ENCODE measurements around the gene KCNJ8.

KCNJ8 gene

DNA sequence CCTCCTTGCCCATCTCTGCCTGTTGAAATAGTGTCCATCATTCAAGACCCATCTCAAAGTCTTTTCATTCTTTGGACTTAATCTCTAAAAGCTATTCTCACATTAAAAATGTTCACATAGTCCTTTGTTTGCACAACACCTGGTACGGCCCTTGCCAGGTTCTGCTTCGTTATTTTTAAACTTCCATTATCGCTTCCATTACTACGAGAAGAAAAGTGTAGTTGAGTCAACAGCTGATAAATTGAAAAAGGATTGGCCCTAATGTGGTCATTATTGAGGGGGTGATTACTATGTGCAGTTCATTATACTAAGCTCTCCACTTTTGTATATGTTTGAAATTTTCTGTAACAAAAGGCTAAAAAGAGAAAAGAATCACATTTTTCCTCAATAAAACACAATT lies 17.8 kb downstream of the KCNJ8 start:
- no peak overlapping the region for H3K18ac ChIP-seq (ENCODE audit: low read length)
- no peaks in the 10 kb centered on the region for H3K4me1 ChIP-seq (ENCODE audit: control insufficient read depth in 2 of 2, insufficient read depth in 1 of 2, low read depth in 1 of 2, low read length in 2 of 2)
- no peak for DNase-seq (ENCODE audit: low spot score)
- no peak overlapping the region for H3K4ac ChIP-seq (ENCODE audit: low read length)
- H3K36me3 ChIP-seq (replicated peaks in 1 of 2; ENCODE audit: control insufficient read depth in 2 of 2, insufficient read depth in 2 of 2, low read length in 2 of 2): no peaks in the 10 kb centered on the region
- no peak overlapping the region for H4K8ac ChIP-seq (ENCODE audit: low read depth, low read length)
- H3K4me3 ChIP-seq (ENCODE audit: low read length in 2 of 2): no peak overlapping the region
- no peak overlapping the region for H2AFZ ChIP-seq (ENCODE audit: low read length)
- H3K27me3 ChIP-seq (ENCODE audit: control insufficient read depth in 3 of 3, insufficient read depth in 3 of 3, low read depth in 1 of 3, low read length in 3 of 3): no peaks in the 10 kb centered on the region
- no peak overlapping the region for H3K27ac ChIP-seq (replicated peaks; ENCODE audit: low read length)
- H3K23ac ChIP-seq (ENCODE audit: low read depth, low read length, poor library complexity): no peak overlapping the region
- H2BK15ac ChIP-seq (ENCODE audit: low read length): no peak overlapping the region
- no peak overlapping the region for H3K9ac ChIP-seq (ENCODE audit: low read depth, low read length, poor library complexity)
- no peak overlapping the region for H3K4me2 ChIP-seq (ENCODE audit: insufficient read depth, low read length, poor library complexity, severe bottlenecking)
- H3K9me3 ChIP-seq (replicated peaks in 1 of 2; ENCODE audit: control insufficient read depth in 2 of 2, insufficient read depth in 1 of 2, low read depth in 1 of 2, low read length in 2 of 2): no peaks in the 10 kb centered on the region
- no CpG with 5 or more reads among the region's 4 CpGs for WGBS, 2 donors (ENCODE audit: extremely low coverage in 2 of 2, insufficient read length in 2 of 2, insufficient replicate concordance in 1 of 2)
- no peak overlapping the region for H3K14ac ChIP-seq (ENCODE audit: low read length)
- no peak overlapping the region for H2AK5ac ChIP-seq (ENCODE audit: low read depth, low read length)
- H3K79me1 ChIP-seq (ENCODE audit: low read depth, low read length): no peaks in the 10 kb centered on the region
- H2BK5ac ChIP-seq (ENCODE audit: low read length): no peak overlapping the region
- no peak overlapping the region for H2BK120ac ChIP-seq (ENCODE audit: low read depth, low read length)
- no peak overlapping the region for H4K91ac ChIP-seq (ENCODE audit: low read depth, low read length, poor library complexity)
- no peak overlapping the region for H2BK12ac ChIP-seq (ENCODE audit: low read length)

DNA sequence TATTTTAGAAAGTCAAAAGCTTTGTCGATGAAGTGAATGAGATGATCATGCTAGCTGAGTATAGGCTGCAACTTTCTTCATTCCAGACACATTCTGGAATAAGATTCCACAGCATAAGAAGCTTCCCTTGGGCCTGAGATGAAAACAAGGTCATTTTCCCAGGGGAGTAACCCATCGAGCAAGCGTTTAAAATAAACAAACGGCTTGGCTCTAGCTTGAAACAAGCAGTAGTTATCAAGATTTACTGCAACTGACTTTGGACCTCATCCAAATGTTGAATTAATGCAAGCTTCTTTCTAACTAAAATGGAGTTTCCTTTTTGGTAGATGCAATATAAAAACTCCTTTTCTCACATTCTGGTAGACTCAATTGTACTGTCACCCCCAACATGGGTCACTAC lies 23.0 kb downstream of the KCNJ8 start:
- no peak overlapping the region for H3K27ac ChIP-seq (replicated peaks; ENCODE audit: low read length)
- no peak overlapping the region for H3K18ac ChIP-seq (ENCODE audit: low read length)
- no peak overlapping the region for H3K23ac ChIP-seq (ENCODE audit: low read depth, low read length, poor library complexity)
- H4K91ac ChIP-seq (ENCODE audit: low read depth, low read length, poor library complexity): no peak overlapping the region
- H3K4ac ChIP-seq (ENCODE audit: low read length): no peak overlapping the region
- WGBS, 2 donors (ENCODE audit: extremely low coverage in 2 of 2, insufficient read length in 2 of 2, insufficient replicate concordance in 1 of 2): no CpG with 5 or more reads among the region's 4 CpGs
- H2AK5ac ChIP-seq (ENCODE audit: low read depth, low read length): no peak overlapping the region
- no peak for DNase-seq (ENCODE audit: low spot score)
- no peak overlapping the region for H2BK12ac ChIP-seq (ENCODE audit: low read length)
- H3K9ac ChIP-seq (ENCODE audit: low read depth, low read length, poor library complexity): no peak overlapping the region
- H2BK5ac ChIP-seq (ENCODE audit: low read length): no peak overlapping the region
- H3K4me1 ChIP-seq (ENCODE audit: control insufficient read depth in 2 of 2, insufficient read depth in 1 of 2, low read depth in 1 of 2, low read length in 2 of 2): no peaks in the 10 kb centered on the region
- H2BK15ac ChIP-seq (ENCODE audit: low read length): no peak overlapping the region
- no peak overlapping the region for H4K8ac ChIP-seq (ENCODE audit: low read depth, low read length)
- H3K4me3 ChIP-seq (ENCODE audit: low read length in 2 of 2): no peak overlapping the region
- no peaks in the 10 kb centered on the region for H3K79me1 ChIP-seq (ENCODE audit: low read depth, low read length)
- H3K9me3 ChIP-seq (replicated peaks in 1 of 2; ENCODE audit: control insufficient read depth in 2 of 2, insufficient read depth in 1 of 2, low read depth in 1 of 2, low read length in 2 of 2): no peaks in the 10 kb centered on the region
- H3K4me2 ChIP-seq (ENCODE audit: insufficient read depth, low read length, poor library complexity, severe bottlenecking): no peak overlapping the region
- no peaks in the 10 kb centered on the region for H3K36me3 ChIP-seq (replicated peaks in 1 of 2; ENCODE audit: control insufficient read depth in 2 of 2, insufficient read depth in 2 of 2, low read length in 2 of 2)
- H3K14ac ChIP-seq (ENCODE audit: low read length): no peak overlapping the region
- no peaks in the 10 kb centered on the region for H3K27me3 ChIP-seq (ENCODE audit: control insufficient read depth in 3 of 3, insufficient read depth in 3 of 3, low read depth in 1 of 3, low read length in 3 of 3)
- peak overlapping the region; percentile 21 for H2AFZ ChIP-seq (ENCODE audit: low read length)
- H2BK120ac ChIP-seq (ENCODE audit: low read depth, low read length): no peak overlapping the region

DNA sequence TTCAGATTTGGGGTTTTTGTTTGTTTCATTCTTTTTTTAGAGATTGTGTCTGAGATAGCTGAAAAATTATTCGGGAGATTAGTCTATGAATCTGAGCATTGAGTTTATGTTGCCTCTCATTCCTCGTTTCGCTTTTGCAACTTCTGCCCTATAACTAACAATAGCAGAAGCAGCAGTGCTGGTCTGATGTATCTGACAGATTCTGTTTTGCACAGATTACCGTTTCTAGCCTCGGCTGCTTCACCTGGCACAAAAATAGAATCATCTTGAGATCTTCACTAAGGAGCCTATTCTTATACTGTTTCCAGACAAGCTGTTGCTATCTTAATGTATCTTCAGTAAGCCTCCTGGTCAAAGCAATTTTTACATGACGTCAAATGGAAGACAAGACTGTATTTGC lies 29.2 kb downstream of the KCNJ8 start:
- H2BK120ac ChIP-seq (ENCODE audit: low read depth, low read length): no peak overlapping the region
- H3K27me3 ChIP-seq (ENCODE audit: control insufficient read depth in 3 of 3, insufficient read depth in 3 of 3, low read depth in 1 of 3, low read length in 3 of 3): no peaks in the 10 kb centered on the region
- no peaks in the 10 kb centered on the region for H3K4me1 ChIP-seq (ENCODE audit: control insufficient read depth in 2 of 2, insufficient read depth in 1 of 2, low read depth in 1 of 2, low read length in 2 of 2)
- H2BK12ac ChIP-seq (ENCODE audit: low read length): no peak overlapping the region
- no peak for DNase-seq (ENCODE audit: low spot score)
- no peak overlapping the region for H3K18ac ChIP-seq (ENCODE audit: low read length)
- H3K14ac ChIP-seq (ENCODE audit: low read length): no peak overlapping the region
- no peak overlapping the region for H4K91ac ChIP-seq (ENCODE audit: low read depth, low read length, poor library complexity)
- no peak overlapping the region for H3K23ac ChIP-seq (ENCODE audit: low read depth, low read length, poor library complexity)
- H3K79me1 ChIP-seq (ENCODE audit: low read depth, low read length): no peaks in the 10 kb centered on the region
- no peak overlapping the region for H3K9ac ChIP-seq (ENCODE audit: low read depth, low read length, poor library complexity)
- H2BK15ac ChIP-seq (ENCODE audit: low read length): no peak overlapping the region
- no CpG with 5 or more reads among the region's 6 CpGs for WGBS, 2 donors (ENCODE audit: extremely low coverage in 2 of 2, insufficient read length in 2 of 2, insufficient replicate concordance in 1 of 2)
- H4K8ac ChIP-seq (ENCODE audit: low read depth, low read length): no peak overlapping the region
- no peak overlapping the region for H3K27ac ChIP-seq (replicated peaks; ENCODE audit: low read length)
- H2BK5ac ChIP-seq (ENCODE audit: low read length): no peak overlapping the region
- H2AK5ac ChIP-seq (ENCODE audit: low read depth, low read length): no peak overlapping the region
- H3K4ac ChIP-seq (ENCODE audit: low read length): no peak overlapping the region
- H3K4me2 ChIP-seq (ENCODE audit: insufficient read depth, low read length, poor library complexity, severe bottlenecking): no peak overlapping the region
- H3K4me3 ChIP-seq (ENCODE audit: low read length in 2 of 2): no peak overlapping the region
- peaks cover 0 to 4% of the 10 kb centered on the region in 2 donors for H3K9me3 ChIP-seq (replicated peaks in 1 of 2; ENCODE audit: control insufficient read depth in 2 of 2, insufficient read depth in 1 of 2, low read depth in 1 of 2, low read length in 2 of 2)
- H2AFZ ChIP-seq (ENCODE audit: low read length): no peak overlapping the region
- no peaks in the 10 kb centered on the region for H3K36me3 ChIP-seq (replicated peaks in 1 of 2; ENCODE audit: control insufficient read depth in 2 of 2, insufficient read depth in 2 of 2, low read length in 2 of 2)

DNA sequence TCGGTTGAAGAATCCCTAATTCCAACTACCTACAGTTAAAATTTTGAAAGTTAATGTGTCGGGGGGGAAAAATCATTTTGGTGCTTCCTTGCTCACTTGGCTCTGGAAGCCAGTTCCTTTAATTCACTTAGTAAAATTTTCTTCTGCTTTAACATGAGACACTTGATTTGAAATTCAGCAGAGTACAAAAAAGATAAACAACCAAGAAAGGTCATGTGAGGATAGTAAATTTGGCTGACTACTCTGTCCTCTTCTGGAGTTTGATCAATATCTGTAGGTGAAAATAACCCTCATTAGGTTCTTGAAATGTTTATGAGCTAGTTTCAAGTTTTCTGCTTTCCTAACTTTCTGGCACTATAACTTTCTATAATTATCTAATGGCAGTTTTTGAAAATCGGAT lies 43.4 kb downstream of the KCNJ8 start:
- Histone ChIP-seq H3K27me3 (ENCODE audit: control insufficient read depth in 3 of 3, insufficient read depth in 3 of 3, low read depth in 1 of 3, low read length in 3 of 3) (no peaks in the 10 kb centered on the region), H2BK5ac (ENCODE audit: low read length) (no peak overlapping the region), H2AFZ (ENCODE audit: low read length) (no peak overlapping the region), H3K4ac (ENCODE audit: low read length) (no peak overlapping the region), H3K9me3 (replicated peaks in 1 of 2; ENCODE audit: control insufficient read depth in 2 of 2, insufficient read depth in 1 of 2, low read depth in 1 of 2, low read length in 2 of 2) (peaks cover 0 to 7% of the 10 kb centered on the region in 2 donors), H3K36me3 (replicated peaks in 1 of 2; ENCODE audit: control insufficient read depth in 2 of 2, insufficient read depth in 2 of 2, low read length in 2 of 2) (no peaks in the 10 kb centered on the region), H4K8ac (ENCODE audit: low read depth, low read length) (no peak overlapping the region), H3K4me3 (ENCODE audit: low read length in 2 of 2) (no peak overlapping the region), H2BK15ac (ENCODE audit: low read length) (no peak overlapping the region), H2BK120ac (ENCODE audit: low read depth, low read length) (no peak overlapping the region), H2BK12ac (ENCODE audit: low read length) (no peak overlapping the region), H3K79me1 (ENCODE audit: low read depth, low read length) (no peaks in the 10 kb centered on the region), H3K23ac (ENCODE audit: low read depth, low read length, poor library complexity) (no peak overlapping the region), H3K9ac (ENCODE audit: low read depth, low read length, poor library complexity) (no peak overlapping the region), H3K4me1 (ENCODE audit: control insufficient read depth in 2 of 2, insufficient read depth in 1 of 2, low read depth in 1 of 2, low read length in 2 of 2) (no peaks in the 10 kb centered on the region), H4K91ac (ENCODE audit: low read depth, low read length, poor library complexity) (no peak overlapping the region), H3K4me2 (ENCODE audit: insufficient read depth, low read length, poor library complexity, severe bottlenecking) (no peak overlapping the region), H3K14ac (ENCODE audit: low read length) (no peak overlapping the region), H2AK5ac (ENCODE audit: low read depth, low read length) (no peak overlapping the region), H3K27ac (replicated peaks; ENCODE audit: low read length) (no peak overlapping the region), H3K18ac (ENCODE audit: low read length) (no peak overlapping the region)
- WGBS, 2 donors (ENCODE audit: extremely low coverage in 2 of 2, insufficient read length in 2 of 2, insufficient replicate concordance in 1 of 2): no CpG with 5 or more reads among the region's 3 CpGs
- no peak for DNase-seq (ENCODE audit: low spot score)

All from neuronal stem cell (in vitro differentiated cells).